Measurements from ENCODE around the gene SRGAP3.

GRCh38 chr3:9172851-9173321, 76.6 kb downstream of the SRGAP3 start:
- no peak for TF ChIP-seq CTCF (IDR thresholded peaks at IDR 0.05)
- no peak for TF ChIP-seq POLR2A (IDR thresholded peaks at IDR 0.05)

All from body of pancreas (tissue), 4 donors.